GM23338 (cell line): ENCODE data around the gene CDR2L. TPM values are rescaled to one million over a fixed set of nuclear protein-coding genes. Genes with fewer than 3 reads are reported as not detected.
"Not testable (repeated sequence)": the region's sequence is repeated elsewhere in the genome, so short reads cannot be mapped to it uniquely, and the experiment has no call there.

ENCODE experiments used
- ATAC-seq: fragments of 200-7000 bp; cut with Tn5 transposase; 3 replicates; pipeline ENCODE4 v1.9.1; 2020
- DNase-seq: peaks from one replicate; pipeline ENCODE4 v3.0.0-alpha.2; 2015; ENCODE audit warnings: low spot score
- H2AFZ ChIP-seq: fragments of 200-600 bp; sonication (generic); 2 replicates; pipeline ENCODE4 v1.8.0; 2016; ENCODE audit warnings: antibody characterized with exemption, mild to moderate bottlenecking, moderate library complexity
- H3F3A ChIP-seq: fragments of 200-600 bp; sonication (generic); replicated peaks from 2 replicates; pipeline ENCODE4 v1.8.0; 2017; ENCODE audit warnings: antibody characterized with exemption, mixed run types, low read depth
- H3K27ac ChIP-seq: fragments of 200-600 bp; sonication (generic); 2 replicates; pipeline ENCODE4 v1.6.1; 2016; ENCODE audit warnings: low read depth
- H3K27me3 ChIP-seq: fragments of 200-600 bp; sonication (generic); 2 replicates; pipeline ENCODE4 v1.8.0; 2016; ENCODE audit warnings: mild to moderate bottlenecking, mixed run types, moderate library complexity; ENCODE audit not compliant: insufficient read depth
- H3K36me3 ChIP-seq: fragments of 200-600 bp; sonication (generic); 2 replicates; pipeline ENCODE4 v1.8.0; 2016; ENCODE audit warnings: mild to moderate bottlenecking; ENCODE audit not compliant: insufficient read depth
- H3K4me1 ChIP-seq: fragments of 200-600 bp; sonication (generic); 2 replicates; pipeline ENCODE4 v1.8.0; 2016; ENCODE audit warnings: mild to moderate bottlenecking, moderate library complexity; ENCODE audit not compliant: insufficient read depth
- H3K4me2 ChIP-seq: fragments of 200-600 bp; sonication (generic); 2 replicates; pipeline ENCODE4 v1.7.1; 2017; ENCODE audit warnings: mixed run types
- H3K4me3 ChIP-seq: fragments of 200-600 bp; sonication (generic); 2 replicates; pipeline ENCODE4 v1.6.1; 2016; ENCODE audit warnings: mixed run types
- H3K79me2 ChIP-seq: fragments of 200-600 bp; sonication (generic); replicated peaks from 2 replicates; pipeline ENCODE4 v1.8.0; 2017; ENCODE audit warnings: mild to moderate bottlenecking; ENCODE audit not compliant: insufficient read depth
- H3K9me2 ChIP-seq: fragments of 200-600 bp; sonication (generic); 2 replicates; pipeline ENCODE4 v1.8.0; 2017; ENCODE audit not compliant: insufficient read depth
- H4K20me1 ChIP-seq: fragments of 200-600 bp; sonication (generic); replicated peaks from 2 replicates; pipeline ENCODE4 v1.8.0; 2017; ENCODE audit warnings: mild to moderate bottlenecking; ENCODE audit not compliant: insufficient read depth
- H3K27ac Mint-ChIP-seq: 2 replicates; pipeline ENCODE4 v1.8.0; 2020; ENCODE audit warnings: inconsistent platforms, mild to moderate bottlenecking, moderate library complexity, mixed read lengths
- H3K27me3 Mint-ChIP-seq: 3 replicates; pipeline ENCODE4 v1.8.0; 2022; ENCODE audit warnings: low read depth, mild to moderate bottlenecking, moderate library complexity, mixed read lengths, inconsistent platforms; ENCODE audit not compliant: insufficient read depth, poor library complexity
- H3K36me3 Mint-ChIP-seq: 3 replicates; pipeline ENCODE4 v1.8.0; 2021; ENCODE audit warnings: low read depth, mild to moderate bottlenecking, inconsistent platforms, moderate library complexity, mixed read lengths
- H3K4me1 Mint-ChIP-seq: 3 replicates; pipeline ENCODE4 v1.8.0; 2020; ENCODE audit warnings: mild to moderate bottlenecking, inconsistent platforms, mixed read lengths
- H3K4me3 Mint-ChIP-seq: 3 replicates; pipeline ENCODE4 v1.8.0; 2021; ENCODE audit warnings: moderate library complexity, mild to moderate bottlenecking, inconsistent platforms, mixed read lengths
- H3K9me3 Mint-ChIP-seq: 3 replicates; pipeline ENCODE4 v1.8.0; 2020; ENCODE audit warnings: moderate library complexity, mild to moderate bottlenecking, inconsistent platforms, mixed read lengths
- CTCF ChIP-seq, 2 experiments: fragments of 200-600 bp in 1 of 2; sonication (generic) in 1 of 2; conservative IDR thresholded peaks; 2 replicates each; pipeline versions ENCODE4 v1.5.1 to v1.6.1; 2016 to 2017; ENCODE audit warnings: antibody characterized with exemption in 2 of 2, low read depth in 2 of 2, mild to moderate bottlenecking in 2 of 2, moderate library complexity in 1 of 2
- ETS1 ChIP-seq: IDR thresholded peaks from 2 replicates; pipeline ENCODE4 v1.6.1; 2016; ENCODE audit warnings: antibody characterized with exemption
- EZH2 ChIP-seq: fragments of 200-600 bp; sonication (generic); IDR thresholded peaks from one replicate; pipeline ENCODE4 v1.8.0; 2017; ENCODE audit warnings: antibody characterized with exemption, mild to moderate bottlenecking, low read depth; ENCODE audit not compliant: unreplicated experiment
- EZH2phosphoT487 ChIP-seq: fragments of 200-600 bp; sonication (generic); IDR thresholded peaks from one replicate; pipeline ENCODE4 v1.8.1; 2018; ENCODE audit warnings: antibody characterized with exemption; ENCODE audit not compliant: unreplicated experiment
- JUNB ChIP-seq: IDR thresholded peaks from one replicate; pipeline ENCODE4 v1.6.1; 2016; ENCODE audit warnings: antibody characterized with exemption; ENCODE audit not compliant: unreplicated experiment
- POLR2AphosphoS5 ChIP-seq: IDR thresholded peaks from 2 replicates; pipeline ENCODE4 v1.6.1; 2016; ENCODE audit warnings: antibody characterized with exemption, low read depth
- STAT1 ChIP-seq: IDR thresholded peaks from one replicate; pipeline ENCODE4 v1.6.1; 2016; ENCODE audit warnings: antibody characterized with exemption; ENCODE audit not compliant: unreplicated experiment
- ZNF114 ChIP-seq: fragments of 250-450 bp; sonication (Bioruptor Pico); IDR thresholded peaks from 2 replicates; pipeline ENCODE4 v1.5.0; 2020; ENCODE audit warnings: mild to moderate bottlenecking, moderate library complexity
- ZNF462 ChIP-seq: fragments of 250-450 bp; sonication (Bioruptor Pico); IDR thresholded peaks from 2 replicates; pipeline ENCODE4 v1.5.0; 2020; ENCODE audit warnings: mild to moderate bottlenecking, moderate library complexity
- polyA plus RNA-seq: library from polyadenylated mRNA; unstranded; fragments of >200 nt; fragmentation: Nextera tagmentation; extraction: Ambion mirVana; gene quantifications from 2 replicates; pipeline ENCODE4 v1.2.1, GENCODE V29; 2016
- total RNA-seq: library from RNA; depleted of rRNA; stranded (reverse); fragments of >200 nt; shearing (Covaris generic); gene quantifications from 2 replicates; pipeline ENCODE4 v1.2.3, GENCODE V29; 2014

CDR2L gene
- total and polyA plus RNA-seq, 2 experiments from 2014 or later = 17.7 to 35.8 TPM

- not testable (repeated sequence) for H3K4me3 ChIP-seq, H3K4me1 Mint-ChIP-seq, ATAC-seq, H3K79me2 ChIP-seq, H2AFZ ChIP-seq, H3K36me3 ChIP-seq, H3K4me2 ChIP-seq, H3K27ac ChIP-seq, H3K27me3 ChIP-seq, DNase-seq, H3K4me1 ChIP-seq, H3K4me3 Mint-ChIP-seq, H4K20me1 ChIP-seq, H3K27ac Mint-ChIP-seq, H3F3A ChIP-seq, H3K9me2 ChIP-seq, H3K27me3 Mint-ChIP-seq
- Mint-ChIP-seq H3K9me3 (peaks cover 33% of the 10 kb centered on the region), H3K36me3 (peaks cover 54% of the 10 kb centered on the region)
These were observed 37.9 kb downstream of the CDR2L start for GRCh38 chr17:75025398-75025734.

- not testable (repeated sequence) for H3K4me1 Mint-ChIP-seq, H4K20me1 ChIP-seq, DNase-seq, H3F3A ChIP-seq, H3K36me3 ChIP-seq, H3K4me1 ChIP-seq, H3K79me2 ChIP-seq, ATAC-seq, H3K4me3 Mint-ChIP-seq, H3K27ac ChIP-seq, H2AFZ ChIP-seq, H3K9me2 ChIP-seq, H3K27me3 ChIP-seq, H3K4me2 ChIP-seq, H3K27ac Mint-ChIP-seq, H3K27me3 Mint-ChIP-seq, H3K4me3 ChIP-seq
- Mint-ChIP-seq H3K36me3 (peaks cover 44% of the 10 kb centered on the region), H3K9me3 (peaks cover 43% of the 10 kb centered on the region)
These were observed 39.2 kb downstream of the CDR2L start for GRCh38 chr17:75026650-75027049.

GRCh38 chr17:75030161-75030560, 42.7 kb downstream of the CDR2L start:
- peaks cover 19% of the 10 kb centered on the region for H3K36me3 Mint-ChIP-seq
- 0 out of 2 replicates have a peak, but pooled peaks cover 7% of the 10 kb centered on the region for H3F3A ChIP-seq
- H3K79me2 ChIP-seq = no peaks in the 10 kb centered on the region
- H2AFZ ChIP-seq = no peak overlapping the region
- ATAC-seq (no peak), DNase-seq (no peak)
- peaks cover 22% of the 10 kb centered on the region for H3K27me3 Mint-ChIP-seq
- no peaks in the 10 kb centered on the region; the same call in 1 of the 2 replicates for H3K4me1 ChIP-seq
- no peaks in the 10 kb centered on the region; the same call in 1 of the 2 replicates for H3K36me3 ChIP-seq
- H3K27me3 ChIP-seq = peaks cover 5% of the 10 kb centered on the region; the same call in 1 of the 2 replicates
- no peaks in the 10 kb centered on the region for H3K9me2 ChIP-seq
- no peak overlapping the region for H3K4me3 ChIP-seq
- peaks cover 6% of the 10 kb centered on the region; the same call in 2 of the 3 replicates for H3K4me1 Mint-ChIP-seq
- no peak overlapping the region for H3K4me2 ChIP-seq
- H4K20me1 ChIP-seq = no peaks in the 10 kb centered on the region
- peaks cover 55% of the 10 kb centered on the region for H3K9me3 Mint-ChIP-seq
- no peak overlapping the region for H3K27ac ChIP-seq
- H3K4me3 Mint-ChIP-seq = no peak overlapping the region
- no peak overlapping the region for H3K27ac Mint-ChIP-seq
- TF ChIP-seq POLR2AphosphoS5 = no peak
- TF ChIP-seq JUNB = no peak
- no peak for TF ChIP-seq EZH2
- no peak for TF ChIP-seq ZNF114 (CRISPR knock-in tag)
- TF ChIP-seq ETS1 = no peak
- TF ChIP-seq EZH2phosphoT487 = no peak
- no peak for TF ChIP-seq STAT1
- TF ChIP-seq ZNF462 (CRISPR knock-in tag) = no peak
- TF ChIP-seq CTCF (conservative IDR thresholded peaks at IDR 0.05; ENCODE audit: low read depth in 2 of 2) = no peak
